Right lobe of liver (tissue), 6 donors: ENCODE data around the gene LRRC72. TPM values are rescaled to one million over a fixed set of nuclear protein-coding genes. Genes with fewer than 3 reads are reported as not detected.
"Not testable (repeated sequence)": the region's sequence is repeated elsewhere in the genome, so short reads cannot be mapped to it uniquely, and the experiment has no call there.

Experiments
- ATAC-seq, 4 donors: fragments of 200-7000 bp; cut with Tn5 transposase; one replicate each; pipeline ENCODE4 v1.9.1; 2020; ENCODE audit warnings: mild to moderate bottlenecking in 4 of 4, moderate library complexity in 4 of 4
- DNase-seq, 3 donors: peaks; one replicate each; pipeline ENCODE4 v3.0.0-alpha.2; 2020
- H3K27ac ChIP-seq, 3 donors: fragments of 200-600 bp; one replicate each; pipeline ENCODE4 v1.8.0; 2022
- H3K27me3 ChIP-seq, 2 donors: fragments of 200-600 bp; one replicate each; pipeline ENCODE4 v1.8.0; 2022
- H3K36me3 ChIP-seq, 4 donors: fragments of 200-600 bp; sonication (generic) in 1 of 4; one replicate each; pipeline versions ENCODE4 v1.5.1 to v1.8.0; 2017 to 2022; ENCODE audit warnings: control low read depth in 1 of 4
- H3K4me1 ChIP-seq, 4 donors: fragments of 200-600 bp; sonication (generic) in 1 of 4; one replicate each; pipeline versions ENCODE4 v1.5.1 to v1.8.0; 2017 to 2022; ENCODE audit warnings: control low read depth in 1 of 4
- H3K4me3 ChIP-seq, 3 donors: fragments of 200-600 bp; one replicate each; pipeline ENCODE4 v1.8.0; 2022
- H3K9me3 ChIP-seq, 4 donors: fragments of 200-600 bp; sonication (generic) in 1 of 4; one replicate each; pipeline versions ENCODE4 v1.5.1 to v1.8.0; 2017 to 2022; ENCODE audit warnings: control low read depth in 1 of 4
- POLR2A ChIP-seq: fragments of 450-650 bp; IDR thresholded peaks from one replicate; pipeline ENCODE4 v1.6.1; 2017; ENCODE audit warnings: antibody characterized with exemption, mild to moderate bottlenecking
- WGBS: methylation state at CpG from one replicate; pipeline ENCODE4 v1.1.6; 2018; ENCODE audit warnings: low coverage, low lambda C conversion rate; ENCODE audit not compliant: insufficient coverage; ENCODE audit errors: missing lambda C conversion rate; 5-methylcytosine and 5-hydroxymethylcytosine counted together
- intact Hi-C, 2 donors: fragments of 100-400 bp; cut with DNase I; formaldehyde crosslinking; loops; one replicate each; pipeline versions ENCODE4 v1.11.2 to v1.14.1; 2022
- total RNA-seq, 6 experiments: library from RNA; depleted of rRNA in 2 of 6; stranded (reverse); fragments of >200 nt in 2 of 6; fragmentation: NEBNext Ultra II Directional in 3 of 6; extraction: Animal tissue kit (Norgen Biotek cat#: 25700) in 3 of 6; gene quantifications; one replicate each; pipeline versions ENCODE4 v1.1.0 to v1.2.4, GENCODE V29; 2016 to 2023
- TF ChIP-seq, protein P1 (sequence below), 4 donors: fragments of 200-600 bp in 3 of 4; fragments of 450-650 bp in 1 of 4; IDR thresholded peaks; one replicate each; pipeline versions ENCODE4 v1.5.1 to v1.8.0; 2016 to 2022; ENCODE audit warnings: antibody characterized with exemption in 4 of 4, mild to moderate bottlenecking in 2 of 4
- donor health status: DM: no; HTN: yes; CAD: no.
- donor health status: DM: no; HTN: no; CAD: no.
- donor health status: DM: no; HTN: no; CAD: no.
- donor health status: DM: no; HTN: yes; CAD: no.
- donor health status: DM: no; HTN: yes; CAD: no.

Gene LRRC72
- total RNA-seq, 6 experiments from 2014 or later = not detected

DNA sequence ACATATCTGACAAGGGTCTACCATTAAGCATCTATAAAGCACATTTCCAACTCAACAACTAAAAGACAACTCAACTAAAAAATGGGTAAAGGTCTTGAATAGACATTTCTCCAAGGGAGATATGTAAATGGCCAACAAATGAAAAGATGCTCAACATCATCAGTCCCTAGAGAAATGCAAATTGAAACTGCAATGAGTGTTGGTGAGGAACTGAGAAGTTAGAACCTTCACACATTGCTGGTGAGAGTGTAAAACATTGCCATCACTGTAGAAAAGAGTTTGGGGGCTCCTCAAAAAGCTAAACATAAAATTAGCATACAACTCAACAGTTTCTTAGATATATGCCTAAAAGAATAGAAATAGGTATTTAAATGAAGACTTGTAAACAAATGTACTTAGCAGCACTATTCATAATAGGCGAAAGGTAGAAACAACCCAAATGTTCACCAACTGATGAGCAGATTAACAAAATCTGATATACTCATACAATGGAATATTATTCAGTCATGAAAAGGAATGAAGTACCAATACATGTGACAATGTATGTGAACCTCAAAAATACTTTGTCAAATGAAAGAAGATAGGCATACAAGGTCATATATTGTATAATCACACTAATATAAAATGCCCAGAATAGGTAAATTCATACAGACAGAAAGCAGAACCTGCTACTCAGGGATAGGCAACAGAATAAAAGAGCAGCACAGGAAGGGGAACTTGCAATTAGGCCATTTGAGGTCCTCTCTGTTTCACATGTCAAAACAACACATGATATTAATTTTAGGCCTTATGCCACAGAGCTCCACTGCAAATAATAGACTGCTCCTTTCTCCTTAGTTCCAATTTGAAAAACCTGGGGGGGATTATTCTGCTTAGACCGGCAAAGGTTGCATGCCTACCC is 10.6 kb upstream of the LRRC72 start:
- no peaks in the 10 kb centered on the region for H3K9me3 ChIP-seq
- WGBS = 64% methylated on average over 2 of the region's 2 CpGs
- H3K36me3 ChIP-seq = no peaks in the 10 kb centered on the region
- H3K4me3 ChIP-seq = no peak overlapping the region
- no peaks in the 10 kb centered on the region for H3K4me1 ChIP-seq
- TF ChIP-seq POLR2A = no peak
- TF ChIP-seq, protein P1, sequence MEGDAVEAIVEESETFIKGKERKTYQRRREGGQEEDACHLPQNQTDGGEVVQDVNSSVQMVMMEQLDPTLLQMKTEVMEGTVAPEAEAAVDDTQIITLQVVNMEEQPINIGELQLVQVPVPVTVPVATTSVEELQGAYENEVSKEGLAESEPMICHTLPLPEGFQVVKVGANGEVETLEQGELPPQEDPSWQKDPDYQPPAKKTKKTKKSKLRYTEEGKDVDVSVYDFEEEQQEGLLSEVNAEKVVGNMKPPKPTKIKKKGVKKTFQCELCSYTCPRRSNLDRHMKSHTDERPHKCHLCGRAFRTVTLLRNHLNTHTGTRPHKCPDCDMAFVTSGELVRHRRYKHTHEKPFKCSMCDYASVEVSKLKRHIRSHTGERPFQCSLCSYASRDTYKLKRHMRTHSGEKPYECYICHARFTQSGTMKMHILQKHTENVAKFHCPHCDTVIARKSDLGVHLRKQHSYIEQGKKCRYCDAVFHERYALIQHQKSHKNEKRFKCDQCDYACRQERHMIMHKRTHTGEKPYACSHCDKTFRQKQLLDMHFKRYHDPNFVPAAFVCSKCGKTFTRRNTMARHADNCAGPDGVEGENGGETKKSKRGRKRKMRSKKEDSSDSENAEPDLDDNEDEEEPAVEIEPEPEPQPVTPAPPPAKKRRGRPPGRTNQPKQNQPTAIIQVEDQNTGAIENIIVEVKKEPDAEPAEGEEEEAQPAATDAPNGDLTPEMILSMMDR (IDR thresholded peaks at IDR 0.05) = no peak
- no peak for DNase-seq
- no peak for ATAC-seq
- H3K27ac ChIP-seq = no peak overlapping the region
- no peaks in the 10 kb centered on the region for H3K27me3 ChIP-seq
- intact Hi-C loops = no loop called here

DNA sequence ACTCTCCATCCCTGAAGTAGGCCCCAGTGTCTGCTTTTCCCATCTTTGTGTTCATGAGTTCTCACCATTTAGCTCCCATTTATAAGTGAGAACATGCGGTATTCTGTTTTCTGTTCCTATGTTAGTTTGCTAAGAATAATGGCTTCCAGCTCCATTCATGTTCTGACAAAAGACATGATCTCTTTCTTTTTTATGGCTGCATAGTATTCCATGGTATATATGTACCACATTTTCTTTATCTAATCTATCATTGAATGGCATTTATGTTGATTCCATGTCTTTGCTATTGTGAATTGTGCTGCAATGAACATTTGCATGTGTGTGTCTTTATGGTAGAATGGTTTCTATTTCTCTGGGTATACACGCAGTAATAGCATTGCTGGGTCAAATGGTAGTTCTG is 6.6 kb upstream of the LRRC72 start:
- intact Hi-C loops, H3K36me3 ChIP-seq, DNase-seq, H3K27ac ChIP-seq, H3K27me3 ChIP-seq, ATAC-seq, H3K9me3 ChIP-seq, H3K4me3 ChIP-seq, H3K4me1 ChIP-seq: not testable (repeated sequence)
- WGBS = 86% methylated on average over 2 of the region's 2 CpGs

DNA sequence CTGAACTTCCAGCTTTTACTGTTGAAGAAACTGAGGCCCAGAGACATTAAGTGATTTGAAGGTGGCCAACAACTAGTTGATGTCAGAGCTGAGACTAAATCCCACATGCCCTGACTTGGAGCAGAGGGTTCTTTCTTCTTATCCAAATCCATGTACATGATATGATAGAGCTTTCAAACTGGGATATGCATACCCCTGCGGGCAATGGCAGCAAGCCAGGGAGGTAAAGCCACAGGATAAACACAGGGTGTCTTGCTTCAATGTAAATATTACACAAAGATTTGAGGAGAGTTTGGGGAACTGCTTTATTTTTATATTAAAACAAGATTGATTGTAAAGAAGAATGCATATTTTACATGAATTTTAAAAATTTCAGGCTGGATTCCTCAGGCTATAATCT is 2.3 kb upstream of the LRRC72 start:
- DNase-seq = no peak
- WGBS = 22% methylated on average over 1 of the region's 1 CpG
- Histone ChIP-seq H3K27ac (no peak overlapping the region), H3K4me1 (no peaks in the 10 kb centered on the region), H3K36me3 (no peaks in the 10 kb centered on the region), H3K9me3 (no peaks in the 10 kb centered on the region), H3K4me3 (no peak overlapping the region), H3K27me3 (no peaks in the 10 kb centered on the region)
- no peak for ATAC-seq
- TF ChIP-seq, protein P1 (IDR thresholded peaks at IDR 0.05) = no peak
- no peak for TF ChIP-seq POLR2A
- intact Hi-C loops = no loop called here

DNA sequence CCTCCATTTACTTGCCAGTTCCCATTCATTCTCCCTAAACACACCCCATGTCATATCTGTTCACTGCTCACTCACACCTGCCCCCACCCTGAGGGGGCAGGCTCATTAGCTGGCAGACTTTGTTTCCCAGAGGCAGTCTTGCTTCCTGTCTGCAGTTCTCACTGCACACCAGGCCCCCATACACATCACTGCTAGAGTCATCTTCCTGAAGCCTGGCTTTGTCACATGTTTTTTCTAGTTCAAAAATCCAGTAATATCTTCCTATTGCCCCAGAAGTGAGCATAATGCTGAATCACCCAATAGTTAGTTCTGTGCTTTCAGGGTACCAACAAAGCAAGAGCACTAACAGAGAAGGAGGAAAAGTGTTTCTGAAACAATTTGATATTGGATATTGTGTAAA is 1.9 kb downstream of the LRRC72 start:
- no peaks in the 10 kb centered on the region for H3K36me3 ChIP-seq

DNA sequence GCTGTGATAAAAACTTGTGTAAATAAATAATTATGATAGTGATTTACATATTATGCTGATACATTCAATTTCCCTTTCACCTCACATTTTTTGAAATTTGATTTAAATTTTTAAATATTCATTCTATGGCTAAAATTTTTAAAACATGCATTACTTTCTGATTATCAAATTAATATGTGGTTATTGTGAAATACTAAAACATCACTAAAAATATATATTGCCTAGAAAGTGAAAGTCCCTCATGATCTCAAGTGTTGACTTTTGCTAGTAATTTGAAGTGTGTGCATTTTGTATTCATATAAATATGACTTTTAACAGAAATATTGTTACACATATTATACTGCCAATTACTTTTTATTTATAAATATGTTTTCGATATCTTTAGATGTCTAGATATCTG is 3.1 kb downstream of the LRRC72 start:
- ATAC-seq (no peak), DNase-seq (no peak)
- Histone ChIP-seq H3K4me3 (no peak overlapping the region), H3K27ac (no peak overlapping the region), H3K9me3 (no peaks in the 10 kb centered on the region), H3K4me1 (no peaks in the 10 kb centered on the region), H3K27me3 (no peaks in the 10 kb centered on the region), H3K36me3 (no peaks in the 10 kb centered on the region)
- TF ChIP-seq POLR2A = no peak
- TF ChIP-seq, protein P1 (IDR thresholded peaks at IDR 0.05) = no peak
- 67% methylated on average over 1 of the region's 1 CpG for WGBS
- intact Hi-C loops = no loop called here

More for the DNA sequence above, 1.9 kb downstream of the LRRC72 start:
- Histone ChIP-seq H3K27ac (no peak overlapping the region), H3K4me1 (no peaks in the 10 kb centered on the region), H3K27me3 (no peaks in the 10 kb centered on the region), H3K9me3 (no peaks in the 10 kb centered on the region), H3K4me3 (no peak overlapping the region)
- intact Hi-C loops = no loop called here
- no peak for DNase-seq
- no peak for TF ChIP-seq POLR2A
- TF ChIP-seq, protein P1 (IDR thresholded peaks at IDR 0.05) = no peak
- ATAC-seq = no peak
